Gastroesophageal sphincter (tissue), 3 donors: ENCODE results near the gene IPO5.

Source experiments
- EP300 ChIP-seq: sonication (generic); formaldehyde crosslinking; IDR thresholded peaks from one replicate; pipeline ENCODE4 v1.6.1; 2017; ENCODE audit warnings: antibody characterized with exemption, mild to moderate bottlenecking
- POLR2A ChIP-seq, 2 donors: fragments of 450-650 bp; IDR thresholded peaks; one replicate each; pipeline ENCODE4 v1.6.1; 2017; ENCODE audit warnings: antibody characterized with exemption in 2 of 2, mild to moderate bottlenecking in 2 of 2, moderate library complexity in 1 of 2
- POLR2AphosphoS5 ChIP-seq: sonication (generic); formaldehyde crosslinking; IDR thresholded peaks from one replicate; pipeline ENCODE4 v1.6.1; 2017; ENCODE audit warnings: antibody characterized with exemption
- TF ChIP-seq, protein P1 (sequence below), 4 experiments: fragments of 200-600 bp in 2 of 4; fragments of 450-650 bp in 2 of 4; sonication (generic) in 1 of 4; IDR thresholded peaks; one replicate each; pipeline ENCODE4 v1.5.1; 2017 to 2019; ENCODE audit warnings: antibody characterized with exemption in 4 of 4, mild to moderate bottlenecking in 2 of 4, moderate library complexity in 2 of 4

DNA sequence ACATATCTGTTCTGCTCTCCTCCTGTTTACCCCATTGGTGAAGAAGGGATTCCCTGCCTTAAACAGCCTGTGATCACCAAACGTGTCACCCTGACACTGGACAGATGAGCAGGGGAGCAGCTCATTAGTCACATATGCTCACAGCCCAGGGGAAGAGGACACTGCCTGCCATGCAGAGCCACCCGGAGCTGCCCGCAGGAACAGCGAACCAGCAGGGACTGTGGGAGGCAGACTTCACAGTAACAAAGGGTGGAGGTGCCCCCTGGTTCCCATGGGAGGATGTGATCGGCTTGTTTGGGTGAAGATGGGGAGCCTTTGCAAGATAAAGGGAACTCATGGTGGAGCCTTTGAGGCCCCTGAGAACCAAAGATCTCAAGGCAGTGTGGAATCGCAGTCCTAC lies 100.8 kb downstream of the IPO5 start:
- TF ChIP-seq POLR2AphosphoS5, result no peak
- TF ChIP-seq, protein P1, sequence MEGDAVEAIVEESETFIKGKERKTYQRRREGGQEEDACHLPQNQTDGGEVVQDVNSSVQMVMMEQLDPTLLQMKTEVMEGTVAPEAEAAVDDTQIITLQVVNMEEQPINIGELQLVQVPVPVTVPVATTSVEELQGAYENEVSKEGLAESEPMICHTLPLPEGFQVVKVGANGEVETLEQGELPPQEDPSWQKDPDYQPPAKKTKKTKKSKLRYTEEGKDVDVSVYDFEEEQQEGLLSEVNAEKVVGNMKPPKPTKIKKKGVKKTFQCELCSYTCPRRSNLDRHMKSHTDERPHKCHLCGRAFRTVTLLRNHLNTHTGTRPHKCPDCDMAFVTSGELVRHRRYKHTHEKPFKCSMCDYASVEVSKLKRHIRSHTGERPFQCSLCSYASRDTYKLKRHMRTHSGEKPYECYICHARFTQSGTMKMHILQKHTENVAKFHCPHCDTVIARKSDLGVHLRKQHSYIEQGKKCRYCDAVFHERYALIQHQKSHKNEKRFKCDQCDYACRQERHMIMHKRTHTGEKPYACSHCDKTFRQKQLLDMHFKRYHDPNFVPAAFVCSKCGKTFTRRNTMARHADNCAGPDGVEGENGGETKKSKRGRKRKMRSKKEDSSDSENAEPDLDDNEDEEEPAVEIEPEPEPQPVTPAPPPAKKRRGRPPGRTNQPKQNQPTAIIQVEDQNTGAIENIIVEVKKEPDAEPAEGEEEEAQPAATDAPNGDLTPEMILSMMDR (IDR thresholded peaks at IDR 0.05), result no peak
- TF ChIP-seq POLR2A (IDR thresholded peaks at IDR 0.05), result no peak
- TF ChIP-seq EP300, result no peak
